ENCODE data around the gene MARCKS.

DNA sequence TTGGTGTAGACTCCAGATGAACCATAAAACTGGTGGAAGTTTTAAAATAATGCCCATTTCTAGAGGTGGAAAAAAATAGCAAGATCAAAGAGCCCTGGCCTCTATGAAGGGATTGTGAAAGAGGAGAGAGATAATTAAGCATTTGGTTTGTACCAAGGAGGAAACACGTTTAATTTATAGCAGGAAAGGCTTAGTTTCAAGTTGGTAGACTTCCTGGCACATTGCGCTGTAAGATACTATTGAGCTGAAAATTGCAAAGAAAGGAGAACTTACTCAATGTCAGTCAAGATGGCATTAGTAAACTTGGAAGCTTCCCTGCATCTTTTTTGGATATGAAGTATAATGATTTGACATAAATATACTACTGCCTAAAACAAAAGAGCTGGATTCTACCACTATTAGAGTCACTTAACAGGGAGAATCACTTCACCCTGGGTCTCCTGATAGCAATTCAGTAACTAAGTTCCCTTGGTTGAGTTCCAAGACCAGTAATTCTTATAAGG lies 24.4 kb downstream of the MARCKS start:
- TF ChIP-seq, protein P1, sequence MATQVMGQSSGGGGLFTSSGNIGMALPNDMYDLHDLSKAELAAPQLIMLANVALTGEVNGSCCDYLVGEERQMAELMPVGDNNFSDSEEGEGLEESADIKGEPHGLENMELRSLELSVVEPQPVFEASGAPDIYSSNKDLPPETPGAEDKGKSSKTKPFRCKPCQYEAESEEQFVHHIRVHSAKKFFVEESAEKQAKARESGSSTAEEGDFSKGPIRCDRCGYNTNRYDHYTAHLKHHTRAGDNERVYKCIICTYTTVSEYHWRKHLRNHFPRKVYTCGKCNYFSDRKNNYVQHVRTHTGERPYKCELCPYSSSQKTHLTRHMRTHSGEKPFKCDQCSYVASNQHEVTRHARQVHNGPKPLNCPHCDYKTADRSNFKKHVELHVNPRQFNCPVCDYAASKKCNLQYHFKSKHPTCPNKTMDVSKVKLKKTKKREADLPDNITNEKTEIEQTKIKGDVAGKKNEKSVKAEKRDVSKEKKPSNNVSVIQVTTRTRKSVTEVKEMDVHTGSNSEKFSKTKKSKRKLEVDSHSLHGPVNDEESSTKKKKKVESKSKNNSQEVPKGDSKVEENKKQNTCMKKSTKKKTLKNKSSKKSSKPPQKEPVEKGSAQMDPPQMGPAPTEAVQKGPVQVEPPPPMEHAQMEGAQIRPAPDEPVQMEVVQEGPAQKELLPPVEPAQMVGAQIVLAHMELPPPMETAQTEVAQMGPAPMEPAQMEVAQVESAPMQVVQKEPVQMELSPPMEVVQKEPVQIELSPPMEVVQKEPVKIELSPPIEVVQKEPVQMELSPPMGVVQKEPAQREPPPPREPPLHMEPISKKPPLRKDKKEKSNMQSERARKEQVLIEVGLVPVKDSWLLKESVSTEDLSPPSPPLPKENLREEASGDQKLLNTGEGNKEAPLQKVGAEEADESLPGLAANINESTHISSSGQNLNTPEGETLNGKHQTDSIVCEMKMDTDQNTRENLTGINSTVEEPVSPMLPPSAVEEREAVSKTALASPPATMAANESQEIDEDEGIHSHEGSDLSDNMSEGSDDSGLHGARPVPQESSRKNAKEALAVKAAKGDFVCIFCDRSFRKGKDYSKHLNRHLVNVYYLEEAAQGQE (IDR thresholded peaks at IDR 0.05), result no peak
- TF ChIP-seq, protein P2, sequence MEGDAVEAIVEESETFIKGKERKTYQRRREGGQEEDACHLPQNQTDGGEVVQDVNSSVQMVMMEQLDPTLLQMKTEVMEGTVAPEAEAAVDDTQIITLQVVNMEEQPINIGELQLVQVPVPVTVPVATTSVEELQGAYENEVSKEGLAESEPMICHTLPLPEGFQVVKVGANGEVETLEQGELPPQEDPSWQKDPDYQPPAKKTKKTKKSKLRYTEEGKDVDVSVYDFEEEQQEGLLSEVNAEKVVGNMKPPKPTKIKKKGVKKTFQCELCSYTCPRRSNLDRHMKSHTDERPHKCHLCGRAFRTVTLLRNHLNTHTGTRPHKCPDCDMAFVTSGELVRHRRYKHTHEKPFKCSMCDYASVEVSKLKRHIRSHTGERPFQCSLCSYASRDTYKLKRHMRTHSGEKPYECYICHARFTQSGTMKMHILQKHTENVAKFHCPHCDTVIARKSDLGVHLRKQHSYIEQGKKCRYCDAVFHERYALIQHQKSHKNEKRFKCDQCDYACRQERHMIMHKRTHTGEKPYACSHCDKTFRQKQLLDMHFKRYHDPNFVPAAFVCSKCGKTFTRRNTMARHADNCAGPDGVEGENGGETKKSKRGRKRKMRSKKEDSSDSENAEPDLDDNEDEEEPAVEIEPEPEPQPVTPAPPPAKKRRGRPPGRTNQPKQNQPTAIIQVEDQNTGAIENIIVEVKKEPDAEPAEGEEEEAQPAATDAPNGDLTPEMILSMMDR (IDR thresholded peaks at IDR 0.05), result no peak
- TF ChIP-seq RFX5 (IDR thresholded peaks at IDR 0.05), result no peak
- no peak for TF ChIP-seq POLR2A (IDR thresholded peaks at IDR 0.05; ENCODE audit: low read length)
- TF ChIP-seq MAFK (IDR thresholded peaks at IDR 0.05; ENCODE audit: partially characterized antibody), result no peak

All from A549 (cell line).